ENCODE data around the gene RALGPS1. TPM values are rescaled to one million over a fixed set of nuclear protein-coding genes. Genes with fewer than 3 reads are reported as not detected.

Gene RALGPS1, protein sequence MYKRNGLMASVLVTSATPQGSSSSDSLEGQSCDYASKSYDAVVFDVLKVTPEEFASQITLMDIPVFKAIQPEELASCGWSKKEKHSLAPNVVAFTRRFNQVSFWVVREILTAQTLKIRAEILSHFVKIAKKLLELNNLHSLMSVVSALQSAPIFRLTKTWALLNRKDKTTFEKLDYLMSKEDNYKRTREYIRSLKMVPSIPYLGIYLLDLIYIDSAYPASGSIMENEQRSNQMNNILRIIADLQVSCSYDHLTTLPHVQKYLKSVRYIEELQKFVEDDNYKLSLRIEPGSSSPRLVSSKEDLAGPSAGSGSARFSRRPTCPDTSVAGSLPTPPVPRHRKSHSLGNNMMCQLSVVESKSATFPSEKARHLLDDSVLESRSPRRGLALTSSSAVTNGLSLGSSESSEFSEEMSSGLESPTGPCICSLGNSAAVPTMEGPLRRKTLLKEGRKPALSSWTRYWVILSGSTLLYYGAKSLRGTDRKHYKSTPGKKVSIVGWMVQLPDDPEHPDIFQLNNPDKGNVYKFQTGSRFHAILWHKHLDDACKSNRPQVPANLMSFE
- total RNA-seq: 1 to 10 TPM; 2.5 to 4.1 TPM

DNA sequence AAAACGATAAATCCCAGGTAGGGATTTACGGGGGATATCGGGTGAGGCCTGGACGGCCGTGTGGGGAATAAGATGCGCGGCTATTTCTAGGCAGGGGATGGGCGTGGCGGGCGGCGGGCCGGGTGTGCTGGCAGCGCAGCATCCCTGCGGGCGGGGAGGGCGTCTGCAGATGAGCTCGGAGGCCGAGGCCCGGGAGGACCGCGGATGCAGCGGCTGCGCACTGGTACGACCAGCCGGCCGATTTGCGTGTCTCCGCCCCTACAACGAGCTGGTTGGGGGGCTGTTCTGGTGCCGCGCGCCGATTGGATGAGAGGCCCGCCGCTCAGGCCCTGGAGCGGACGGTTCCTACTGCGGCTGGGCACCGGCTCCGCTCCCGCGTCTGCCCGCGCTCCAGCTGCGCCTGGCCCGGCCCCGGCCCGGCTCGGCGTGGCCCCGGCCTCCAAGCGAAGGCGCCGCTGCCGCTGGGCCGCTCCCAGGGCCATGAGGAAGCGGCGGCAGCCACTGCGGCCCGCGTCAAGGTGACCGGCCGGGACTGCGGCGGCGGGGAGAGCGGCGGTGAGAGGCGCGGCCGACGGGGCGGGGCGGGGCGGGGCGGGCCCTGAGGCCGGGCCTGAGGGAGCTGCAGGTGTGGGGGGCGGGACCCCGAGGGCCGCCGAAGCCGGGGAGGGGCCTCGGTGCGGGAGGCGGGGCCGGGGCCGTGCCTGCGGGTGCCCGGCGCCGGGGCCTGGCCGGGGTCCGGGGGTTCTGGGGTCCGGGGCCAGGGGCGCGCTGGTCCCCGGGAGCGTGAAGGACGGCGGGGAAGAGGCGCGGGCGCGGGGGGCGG lies at the start of gene RALGPS1:
Gene RALGPS1, plus strand, starts transcription at position 325 of the 823 bp plus-strand sequence. CDS start 47,508 bp downstream, outside the sequence.
- H3K27me3 Mint-ChIP-seq (ENCODE audit: low read depth): peaks cover 17% of the 10 kb centered on the region
- peak within 1 kb of the TSS; percentile 66 for H3K4me3 Mint-ChIP-seq
- DNase-seq (peak; percentile 93), ATAC-seq (peak; percentile 97)
- peak within 1 kb of the TSS; percentile 15 for H3K27ac Mint-ChIP-seq
- no peaks in the 10 kb centered on the region for H3K36me3 Mint-ChIP-seq (ENCODE audit: low read depth)
- ChIA-PET POLR2A (no interaction called here), CTCF (interaction anchor here (1.0 to 1.3 kb wide), 6 partner anchors 51 to 210 kb away, joined by 3 to 4 read pairs (median 4); partner anchors contain the start of gene ZBTB34)
- H3K9me3 Mint-ChIP-seq (ENCODE audit: insufficient read depth): no peaks in the 10 kb centered on the region
- peaks cover 10% of the 10 kb centered on the region for H3K4me1 Mint-ChIP-seq (ENCODE audit: low read depth)

- no peaks in the 10 kb centered on the region for H3K27me3 Mint-ChIP-seq (ENCODE audit: low read depth)
- ATAC-seq (no peak), DNase-seq (no peak)
- H3K36me3 Mint-ChIP-seq (ENCODE audit: low read depth): peaks cover 29% of the 10 kb centered on the region
- no peak overlapping the region for H3K27ac Mint-ChIP-seq
- ChIA-PET CTCF (interaction anchor here (1.3 to 2.2 kb wide), 3 partner anchors 10 to 88 kb away, joined by 3 to 6 read pairs (median 4); partner anchors contain the start of gene ZBTB34), POLR2A (interaction anchor here (0.7 to 1.1 kb wide), 2 partner anchors 10 to 12 kb away, joined by 3 to 4 read pairs; no protein-coding TSS in a partner anchor)
- H3K9me3 Mint-ChIP-seq (ENCODE audit: insufficient read depth): no peaks in the 10 kb centered on the region
- peaks cover 26% of the 10 kb centered on the region for H3K4me1 Mint-ChIP-seq (ENCODE audit: low read depth)
- H3K4me3 Mint-ChIP-seq: no peak overlapping the region
These were observed 45.2 kb upstream of the RALGPS1 start for GRCh38 chr9:126869368-126869767.

DNA sequence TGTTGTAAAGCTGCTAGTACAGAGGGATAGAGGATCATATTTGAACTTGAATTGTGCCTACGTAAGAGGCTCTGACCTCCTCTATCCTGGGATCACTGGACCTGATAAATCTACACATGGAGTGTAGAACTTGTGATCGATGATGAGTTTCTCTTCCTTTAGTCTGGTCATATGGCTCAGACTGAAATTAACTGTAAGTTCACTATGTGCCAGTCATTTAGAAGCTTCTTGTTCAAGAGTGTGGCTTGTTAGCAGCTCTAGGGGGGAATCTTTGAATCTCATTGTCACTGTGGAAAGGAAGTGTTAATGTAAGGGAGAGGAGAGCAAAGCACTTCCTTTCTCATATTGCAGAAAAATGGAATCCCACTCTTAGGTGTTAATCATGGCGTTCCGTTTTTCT lies 42.1 kb upstream of the RALGPS1 start:
- no peak overlapping the region for H3K4me3 Mint-ChIP-seq
- CTCF ChIA-PET: interaction anchor here (1.3 kb wide), 1 partner anchor 13 kb away, joined by 7 read pairs; the partner anchor contains the start of gene ZBTB34
- peaks cover 33% of the 10 kb centered on the region for H3K4me1 Mint-ChIP-seq (ENCODE audit: low read depth)
- peaks cover 12% of the 10 kb centered on the region for H3K36me3 Mint-ChIP-seq (ENCODE audit: low read depth)
- POLR2A ChIA-PET: no interaction called here
- no peaks in the 10 kb centered on the region for H3K9me3 Mint-ChIP-seq (ENCODE audit: insufficient read depth)
- no peak for ATAC-seq
- no peak overlapping the region for H3K27ac Mint-ChIP-seq
- H3K27me3 Mint-ChIP-seq (ENCODE audit: low read depth): no peaks in the 10 kb centered on the region
- no peak for DNase-seq

DNA sequence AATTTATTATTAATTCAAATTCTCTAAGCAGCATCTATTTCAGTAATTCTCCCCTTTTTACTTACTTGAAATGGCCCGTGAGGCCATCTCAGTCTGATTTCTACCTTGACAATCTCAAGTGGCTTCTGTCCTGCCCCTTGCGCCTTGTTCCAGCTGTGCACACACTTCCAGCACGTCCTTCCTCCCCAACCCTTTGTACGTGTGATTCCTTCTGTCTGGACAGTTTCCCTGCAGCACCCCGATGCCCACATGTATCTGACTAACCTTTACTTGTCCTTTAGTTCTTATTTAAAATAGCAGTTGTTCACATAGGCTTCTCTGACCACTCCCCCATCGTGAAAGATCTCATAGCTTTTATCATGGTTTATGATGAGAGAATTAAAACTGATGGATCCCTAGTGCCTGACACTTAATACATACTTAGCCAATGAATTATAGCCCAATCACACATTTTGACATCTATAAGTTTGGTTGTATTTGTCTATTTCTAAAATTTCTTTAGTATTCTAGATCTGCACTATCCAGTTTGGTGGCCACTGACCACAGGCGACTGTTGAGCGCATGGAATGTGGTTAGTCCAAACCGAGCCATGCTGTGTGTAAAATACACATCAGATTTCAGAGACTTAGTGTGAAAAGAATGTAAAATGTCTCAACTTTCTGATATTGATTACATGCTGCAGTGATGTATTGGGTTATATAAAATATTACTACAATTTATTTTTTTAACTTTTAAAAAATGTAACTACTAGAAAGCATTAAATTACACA lies 39.9 kb upstream of the RALGPS1 start:
- Mint-ChIP-seq H3K27ac (no peak overlapping the region), H3K36me3 (ENCODE audit: low read depth) (peaks cover 12% of the 10 kb centered on the region), H3K27me3 (ENCODE audit: low read depth) (no peaks in the 10 kb centered on the region), H3K4me1 (ENCODE audit: low read depth) (peaks cover 22% of the 10 kb centered on the region), H3K4me3 (no peak overlapping the region), H3K9me3 (ENCODE audit: insufficient read depth) (no peaks in the 10 kb centered on the region)
- ChIA-PET CTCF (no interaction called here), POLR2A (no interaction called here)
- ATAC-seq (no peak), DNase-seq (no peak)

DNA sequence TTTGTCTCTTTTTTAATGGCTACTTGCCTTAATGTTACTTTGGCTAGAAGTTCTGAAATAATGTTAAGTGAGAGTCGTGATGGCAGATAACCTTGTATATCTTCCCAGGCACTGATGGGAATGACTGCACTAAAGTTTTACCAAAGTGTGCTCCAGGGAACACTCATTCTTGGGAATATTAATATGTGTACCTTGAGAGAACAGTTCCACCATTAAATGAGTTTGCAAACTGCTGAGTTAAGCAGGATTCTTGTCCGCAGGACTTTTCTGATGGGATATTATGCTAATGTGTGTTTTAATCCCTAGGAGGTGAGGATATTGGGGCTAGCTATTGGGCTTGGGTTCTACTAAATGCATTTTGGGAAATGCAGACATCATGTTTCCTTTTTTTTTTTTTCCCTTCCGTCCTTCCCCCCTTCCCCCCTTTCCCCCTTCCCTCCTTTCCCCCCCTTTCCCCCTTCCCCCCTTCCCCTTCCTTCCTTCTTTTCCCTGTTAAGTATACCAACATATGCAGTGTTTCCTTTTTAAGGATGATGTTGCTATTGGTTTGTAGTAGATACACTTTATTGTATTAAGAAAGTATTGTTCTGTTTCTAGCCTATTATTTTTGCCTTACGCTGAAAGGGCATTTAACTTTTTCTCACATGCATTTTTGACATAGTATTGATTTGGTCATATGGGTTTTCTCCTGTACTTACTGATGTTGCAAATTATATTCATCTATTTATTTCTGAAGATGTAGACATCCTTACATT lies 38.6 kb upstream of the RALGPS1 start:
- H3K27me3 Mint-ChIP-seq (ENCODE audit: low read depth): no peaks in the 10 kb centered on the region
- POLR2A ChIA-PET: no interaction called here
- peaks cover 23% of the 10 kb centered on the region for H3K36me3 Mint-ChIP-seq (ENCODE audit: low read depth)
- H3K9me3 Mint-ChIP-seq (ENCODE audit: insufficient read depth): no peaks in the 10 kb centered on the region
- CTCF ChIA-PET: no interaction called here
- DNase-seq: no peak
- no peak for ATAC-seq
- H3K4me1 Mint-ChIP-seq (ENCODE audit: low read depth): peaks cover 22% of the 10 kb centered on the region
- H3K4me3 Mint-ChIP-seq: no peak overlapping the region
- H3K27ac Mint-ChIP-seq: no peak overlapping the region

DNA sequence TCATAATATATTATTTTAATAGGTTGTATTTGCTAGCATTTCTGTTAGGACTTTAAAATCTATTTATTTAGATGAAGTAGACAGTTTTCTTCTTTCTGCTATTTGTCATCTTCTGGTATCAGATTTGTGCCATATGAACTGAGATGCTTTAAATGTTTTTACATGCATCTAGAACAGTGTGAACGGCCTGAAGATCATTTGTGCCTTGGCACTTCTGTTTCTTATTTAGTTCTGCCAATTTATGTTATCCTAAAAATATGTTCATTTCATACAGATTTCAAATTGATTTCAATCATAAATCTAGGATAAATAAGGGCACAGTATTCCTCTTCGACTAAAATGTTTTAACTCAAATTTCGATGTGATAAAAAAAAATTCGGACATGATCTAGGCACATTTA lies 38.1 kb upstream of the RALGPS1 start:
- Mint-ChIP-seq H3K4me3 (no peak overlapping the region), H3K9me3 (ENCODE audit: insufficient read depth) (no peaks in the 10 kb centered on the region)
- POLR2A ChIA-PET: no interaction called here

GRCh38 chr9:126877418-126877817 lies 37.2 kb upstream of the RALGPS1 start:
- Mint-ChIP-seq H3K27ac (peak overlapping the region; percentile 30), H3K4me1 (ENCODE audit: low read depth) (peaks cover 22% of the 10 kb centered on the region), H3K9me3 (ENCODE audit: insufficient read depth) (no peaks in the 10 kb centered on the region), H3K27me3 (ENCODE audit: low read depth) (no peaks in the 10 kb centered on the region), H3K36me3 (ENCODE audit: low read depth) (peaks cover 26% of the 10 kb centered on the region), H3K4me3 (no peak overlapping the region)
- no peak for ATAC-seq
- POLR2A ChIA-PET: no interaction called here
- DNase-seq: no peak
- CTCF ChIA-PET: interaction anchor here (0.9 to 1.8 kb wide), 2 partner anchors 18 to 171 kb away, joined by 3 read pairs; no protein-coding TSS in a partner anchor

More for the DNA sequence above, 38.1 kb upstream of the RALGPS1 start:
- H3K27me3 Mint-ChIP-seq (ENCODE audit: low read depth): no peaks in the 10 kb centered on the region
- ATAC-seq: no peak
- H3K36me3 Mint-ChIP-seq (ENCODE audit: low read depth): peaks cover 23% of the 10 kb centered on the region
- no peak for DNase-seq
- H3K4me1 Mint-ChIP-seq (ENCODE audit: low read depth): peaks cover 22% of the 10 kb centered on the region
- H3K27ac Mint-ChIP-seq: no peak overlapping the region
- CTCF ChIA-PET: no interaction called here

GRCh38 chr9:126879288-126879687 lies 35.3 kb upstream of the RALGPS1 start:
- H3K27me3 Mint-ChIP-seq (ENCODE audit: low read depth): no peaks in the 10 kb centered on the region
- DNase-seq (no peak), ATAC-seq (no peak)
- peaks cover 16% of the 10 kb centered on the region for H3K4me1 Mint-ChIP-seq (ENCODE audit: low read depth)
- H3K36me3 Mint-ChIP-seq (ENCODE audit: low read depth): peaks cover 31% of the 10 kb centered on the region
- ChIA-PET CTCF (interaction anchor here (1.1 to 1.8 kb wide), 2 partner anchors 9 to 173 kb away, joined by 3 read pairs; no protein-coding TSS in a partner anchor), POLR2A (interaction anchor here (1.2 kb wide), 1 partner anchor 10 kb away, joined by 4 read pairs; no protein-coding TSS in a partner anchor)
- H3K4me3 Mint-ChIP-seq: no peak overlapping the region
- H3K9me3 Mint-ChIP-seq (ENCODE audit: insufficient read depth): no peaks in the 10 kb centered on the region
- H3K27ac Mint-ChIP-seq: no peak overlapping the region

DNA sequence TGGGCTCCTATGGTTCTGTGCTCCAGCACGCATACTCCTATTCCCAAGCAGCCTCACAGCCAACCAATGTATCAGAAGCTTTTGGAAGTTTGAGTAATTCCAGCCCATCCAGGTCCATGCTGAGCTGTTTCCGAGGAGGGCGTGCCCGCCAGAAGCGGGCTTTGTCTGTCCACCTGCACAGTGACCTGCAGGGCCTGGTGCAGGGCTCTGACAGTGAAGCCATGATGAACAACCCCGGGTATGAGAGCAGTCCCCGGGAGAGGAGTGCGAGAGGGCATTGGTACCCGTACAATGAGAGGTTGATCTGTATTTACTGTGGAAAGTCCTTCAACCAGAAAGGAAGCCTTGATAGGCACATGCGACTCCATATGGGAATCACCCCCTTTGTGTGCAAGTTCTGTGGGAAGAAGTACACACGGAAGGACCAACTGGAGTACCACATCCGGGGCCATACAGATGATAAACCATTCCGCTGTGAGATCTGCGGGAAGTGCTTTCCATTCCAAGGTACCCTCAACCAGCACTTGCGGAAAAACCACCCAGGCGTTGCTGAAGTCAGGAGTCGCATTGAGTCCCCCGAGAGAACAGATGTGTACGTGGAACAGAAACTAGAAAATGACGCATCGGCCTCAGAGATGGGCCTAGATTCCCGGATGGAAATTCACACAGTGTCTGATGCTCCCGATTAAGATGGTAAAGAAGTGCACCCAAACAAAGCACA lies 34.2 kb upstream of the RALGPS1 start:
- Mint-ChIP-seq H3K4me1 (ENCODE audit: low read depth) (peaks cover 14% of the 10 kb centered on the region), H3K9me3 (ENCODE audit: insufficient read depth) (no peaks in the 10 kb centered on the region), H3K27ac (no peak overlapping the region), H3K36me3 (ENCODE audit: low read depth) (peaks cover 28% of the 10 kb centered on the region), H3K4me3 (no peak overlapping the region), H3K27me3 (ENCODE audit: low read depth) (no peaks in the 10 kb centered on the region)
- ATAC-seq: no peak
- CTCF ChIA-PET: interaction anchor here (1.1 kb wide), 1 partner anchor 10 kb away, joined by 3 read pairs; no protein-coding TSS in a partner anchor
- no peak for DNase-seq
- POLR2A ChIA-PET: interaction anchor here (1.2 kb wide), 1 partner anchor 11 kb away, joined by 4 read pairs; no protein-coding TSS in a partner anchor

GRCh38 chr9:126880947-126881332 lies 33.6 kb upstream of the RALGPS1 start:
- CTCF ChIA-PET: no interaction called here
- POLR2A ChIA-PET: interaction anchor here (0.6 kb wide), 1 partner anchor 623 kb away, joined by 3 read pairs; no protein-coding TSS in a partner anchor
- Mint-ChIP-seq H3K27ac (no peak overlapping the region), H3K9me3 (ENCODE audit: insufficient read depth) (no peaks in the 10 kb centered on the region), H3K36me3 (ENCODE audit: low read depth) (peaks cover 28% of the 10 kb centered on the region), H3K27me3 (ENCODE audit: low read depth) (no peaks in the 10 kb centered on the region), H3K4me3 (no peak overlapping the region), H3K4me1 (ENCODE audit: low read depth) (peaks cover 14% of the 10 kb centered on the region)
- DNase-seq (no peak), ATAC-seq (no peak)

Data from activated CD8-positive, alpha-beta T cell treated with anti-CD3 and anti-CD28 coated beads, Interleukin-2, amount 10 ng/mL, durations not matched to agents 7 days and 5 days (primary cell).